Adrenal gland (tissue), 5 donors: ENCODE measurements around the gene PRKACA.

Experiments
- CTCF ChIP-seq, 6 experiments: fragments of 450-650 bp in 4 of 6; fragments of 200-600 bp in 2 of 6; sonication (generic) in 1 of 6; IDR thresholded peaks; 1 replicate in 5 of 6; 2 replicates in 1 of 6; pipeline versions ENCODE4 v1.5.1 to v1.8.0; 2016 to 2021; ENCODE audit warnings: antibody characterized with exemption in 6 of 6, mild to moderate bottlenecking in 2 of 6, moderate library complexity in 1 of 6
- POLR2A ChIP-seq, 2 donors: fragments of 450-650 bp; IDR thresholded peaks; one replicate each; pipeline ENCODE4 v1.6.1; 2017; ENCODE audit warnings: antibody characterized with exemption in 2 of 2, mild to moderate bottlenecking in 2 of 2, moderate library complexity in 1 of 2
- donor health status: DM: no; HTN: no; CAD: no.

- no peak for TF ChIP-seq CTCF (IDR thresholded peaks at IDR 0.05)
- TF ChIP-seq POLR2A (IDR thresholded peaks at IDR 0.05): no peak
Observed at GRCh38 chr19:14139944-14140343, 22.4 kb upstream of the PRKACA start.
